ENCODE data around the gene KLHL14.

Gene KLHL14

DNA sequence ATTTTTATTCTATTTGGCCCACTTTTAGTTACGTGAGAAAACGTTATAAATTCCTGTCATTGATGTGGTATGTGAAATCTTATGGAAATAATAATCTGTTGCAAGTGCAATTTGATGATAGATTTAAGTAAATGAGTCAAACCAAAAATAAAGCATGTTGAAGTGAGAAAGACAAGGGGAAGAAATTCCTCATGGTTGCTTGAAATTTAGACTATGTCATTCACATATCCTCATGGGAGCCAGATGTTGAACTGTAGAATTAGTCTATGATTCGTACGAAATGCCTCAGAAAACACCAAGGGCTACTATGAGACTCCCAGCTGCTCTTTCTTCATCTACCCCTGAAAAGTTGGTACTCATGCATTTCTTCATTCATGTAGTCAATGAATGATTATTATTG lies 55.7 kb downstream of the KLHL14 start:
- Histone ChIP-seq H3K9me3 (ENCODE audit: control insufficient read depth, insufficient read depth, low read length) (no peaks in the 10 kb centered on the region), H3K9ac (ENCODE audit: low read depth, low read length) (no peak overlapping the region), H3K36me3 (ENCODE audit: insufficient read depth, low read length) (no peaks in the 10 kb centered on the region), H3K4me1 (ENCODE audit: insufficient read depth, low read length) (no peaks in the 10 kb centered on the region)

DNA sequence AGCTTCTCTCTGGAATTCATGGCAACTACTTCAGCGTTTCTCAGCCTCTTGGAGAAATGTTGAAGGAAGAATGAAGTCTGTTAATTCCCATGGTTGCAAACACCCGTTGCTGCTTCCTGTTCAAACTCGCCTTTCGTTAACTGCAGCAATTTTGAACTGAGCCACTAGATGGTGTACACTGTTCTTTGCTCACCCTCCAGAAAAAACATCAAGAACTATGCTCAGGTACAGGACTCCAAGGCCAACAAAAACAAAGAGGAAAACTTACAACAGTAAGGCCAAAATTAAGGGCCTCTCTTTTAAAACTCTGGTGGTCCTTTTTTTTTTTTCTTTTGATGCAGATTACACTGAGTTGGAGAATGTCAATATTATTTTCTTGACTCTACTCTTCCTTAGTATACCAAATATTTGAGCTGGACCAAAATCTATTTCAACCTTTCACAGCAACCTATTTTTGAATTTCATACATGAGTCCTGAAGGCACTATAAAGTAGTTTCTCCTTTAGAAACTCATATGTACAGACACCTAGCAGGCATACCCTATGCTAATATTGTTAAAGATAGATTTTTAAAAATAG lies 58.2 kb downstream of the KLHL14 start:
- Histone ChIP-seq H3K9me3 (ENCODE audit: control insufficient read depth, insufficient read depth, low read length) (no peaks in the 10 kb centered on the region), H3K36me3 (ENCODE audit: insufficient read depth, low read length) (no peaks in the 10 kb centered on the region), H3K9ac (ENCODE audit: low read depth, low read length) (no peak overlapping the region), H3K4me1 (ENCODE audit: insufficient read depth, low read length) (no peaks in the 10 kb centered on the region)

DNA sequence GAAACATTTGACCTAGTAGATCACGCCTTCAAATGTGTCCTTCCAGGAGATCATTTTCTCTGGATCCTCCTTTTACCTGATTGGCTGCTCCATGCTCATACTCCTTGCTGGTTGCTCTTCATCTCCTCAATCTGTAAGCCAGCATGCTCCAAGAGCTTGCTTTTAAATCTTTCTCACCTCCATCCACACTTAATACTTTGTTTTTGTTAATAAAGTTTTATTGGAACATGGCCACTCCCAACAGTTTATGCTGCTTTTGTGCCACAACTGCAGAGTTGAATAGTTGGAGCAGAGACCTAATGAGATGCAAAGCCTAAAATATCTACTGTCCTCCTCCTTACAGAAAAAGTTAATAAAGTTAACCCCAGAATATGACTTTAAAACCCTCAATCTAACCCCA lies 60.0 kb downstream of the KLHL14 start:
- Histone ChIP-seq H3K9ac (ENCODE audit: low read depth, low read length) (no peak overlapping the region), H3K9me3 (ENCODE audit: control insufficient read depth, insufficient read depth, low read length) (no peaks in the 10 kb centered on the region), H3K4me1 (ENCODE audit: insufficient read depth, low read length) (no peaks in the 10 kb centered on the region), H3K36me3 (ENCODE audit: insufficient read depth, low read length) (no peaks in the 10 kb centered on the region)

DNA sequence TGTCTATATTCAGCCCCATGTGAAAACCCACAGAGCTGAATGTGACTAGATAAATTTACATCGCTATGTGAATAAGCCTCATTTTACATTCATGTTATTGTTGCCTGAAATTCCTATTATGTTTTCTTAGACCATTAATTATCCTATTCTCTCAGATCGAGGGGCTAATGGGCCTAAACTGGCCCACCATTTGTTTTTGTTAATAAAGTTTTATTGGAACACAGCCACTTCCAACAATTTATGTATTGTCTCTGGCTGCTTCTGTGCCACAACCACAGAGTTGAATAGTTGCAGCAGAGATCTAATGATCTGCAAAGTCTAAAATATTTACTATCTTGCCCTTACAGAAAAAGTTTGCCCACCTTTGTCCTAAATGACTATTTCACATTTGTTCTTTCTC lies 61.0 kb downstream of the KLHL14 start:
- H3K9me3 ChIP-seq (ENCODE audit: control insufficient read depth, insufficient read depth, low read length) = no peaks in the 10 kb centered on the region
- no peak overlapping the region for H3K9ac ChIP-seq (ENCODE audit: low read depth, low read length)
- H3K36me3 ChIP-seq (ENCODE audit: insufficient read depth, low read length) = no peaks in the 10 kb centered on the region
- no peaks in the 10 kb centered on the region for H3K4me1 ChIP-seq (ENCODE audit: insufficient read depth, low read length)

DNA sequence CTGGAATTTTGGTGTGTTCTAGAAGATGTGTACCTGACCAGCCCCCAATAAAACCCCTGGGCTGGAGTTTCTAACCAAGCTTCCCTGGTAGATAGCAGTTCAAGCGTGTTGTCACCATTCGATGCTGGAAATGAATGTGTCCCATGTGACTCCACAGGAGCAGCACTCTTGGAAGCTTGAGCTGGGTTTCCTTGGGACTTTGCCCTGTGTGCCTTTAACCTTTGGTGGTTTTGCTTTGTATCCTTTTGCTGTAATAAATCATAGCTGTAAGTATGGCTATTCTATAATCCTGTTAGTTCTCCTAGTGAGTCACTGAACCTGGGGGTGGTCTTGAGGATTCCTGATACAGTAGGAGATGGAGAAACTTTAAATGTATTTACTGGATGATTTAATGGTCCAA lies 65.2 kb downstream of the KLHL14 start:
- H3K4me1 ChIP-seq (ENCODE audit: insufficient read depth, low read length) = no peaks in the 10 kb centered on the region
- H3K9me3 ChIP-seq (ENCODE audit: control insufficient read depth, insufficient read depth, low read length) = no peaks in the 10 kb centered on the region
- no peaks in the 10 kb centered on the region for H3K36me3 ChIP-seq (ENCODE audit: insufficient read depth, low read length)
- H3K9ac ChIP-seq (ENCODE audit: low read depth, low read length) = no peak overlapping the region

DNA sequence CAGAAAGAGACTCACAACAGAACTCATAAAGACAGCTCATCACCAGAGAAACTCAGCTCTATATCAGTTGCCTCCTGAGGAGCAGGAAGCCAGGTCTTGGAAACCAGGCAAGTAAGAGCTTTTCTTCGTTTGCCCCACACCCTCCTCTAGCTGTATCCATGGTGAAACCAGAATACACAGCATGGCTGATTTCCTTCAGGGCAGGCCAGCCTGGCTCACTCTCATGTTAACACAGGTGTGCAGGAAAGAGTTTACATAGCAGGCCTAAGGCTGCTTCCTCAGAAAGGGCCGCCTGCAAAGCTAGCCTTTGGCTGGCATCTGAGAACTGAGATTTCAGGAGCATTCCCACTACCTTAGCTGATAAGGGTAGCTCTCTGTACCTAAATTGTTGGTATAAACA lies 65.7 kb downstream of the KLHL14 start:
- H3K9me3 ChIP-seq (ENCODE audit: control insufficient read depth, insufficient read depth, low read length) = no peaks in the 10 kb centered on the region
- H3K36me3 ChIP-seq (ENCODE audit: insufficient read depth, low read length) = no peaks in the 10 kb centered on the region
- H3K4me1 ChIP-seq (ENCODE audit: insufficient read depth, low read length) = no peaks in the 10 kb centered on the region
- no peak overlapping the region for H3K9ac ChIP-seq (ENCODE audit: low read depth, low read length)

DNA sequence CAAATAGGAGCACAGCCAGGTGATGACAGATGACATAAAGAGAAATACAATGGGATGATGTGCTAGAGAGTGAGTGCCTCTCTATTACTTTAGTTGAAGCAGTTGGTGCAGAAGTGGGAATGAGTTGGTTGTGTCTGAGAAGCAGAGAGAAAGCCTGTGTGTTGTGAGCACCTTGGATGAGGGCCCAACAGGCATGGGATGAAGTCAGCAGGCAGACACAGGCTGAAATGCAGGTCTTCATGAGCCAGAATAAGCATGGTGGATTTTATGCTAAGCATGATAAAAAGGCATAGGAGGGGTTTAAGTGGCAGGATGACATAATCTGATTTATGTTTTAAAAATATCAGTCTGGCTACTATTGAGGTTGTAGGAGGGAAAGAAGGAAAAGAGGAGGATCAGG lies 71.5 kb downstream of the KLHL14 start:
- Histone ChIP-seq H3K9me3 (ENCODE audit: control insufficient read depth, insufficient read depth, low read length) (no peaks in the 10 kb centered on the region), H3K9ac (ENCODE audit: low read depth, low read length) (no peak overlapping the region), H3K36me3 (ENCODE audit: insufficient read depth, low read length) (no peaks in the 10 kb centered on the region), H3K4me1 (ENCODE audit: insufficient read depth, low read length) (peaks cover 3% of the 10 kb centered on the region; the same call in 1 of the 2 replicates)

DNA sequence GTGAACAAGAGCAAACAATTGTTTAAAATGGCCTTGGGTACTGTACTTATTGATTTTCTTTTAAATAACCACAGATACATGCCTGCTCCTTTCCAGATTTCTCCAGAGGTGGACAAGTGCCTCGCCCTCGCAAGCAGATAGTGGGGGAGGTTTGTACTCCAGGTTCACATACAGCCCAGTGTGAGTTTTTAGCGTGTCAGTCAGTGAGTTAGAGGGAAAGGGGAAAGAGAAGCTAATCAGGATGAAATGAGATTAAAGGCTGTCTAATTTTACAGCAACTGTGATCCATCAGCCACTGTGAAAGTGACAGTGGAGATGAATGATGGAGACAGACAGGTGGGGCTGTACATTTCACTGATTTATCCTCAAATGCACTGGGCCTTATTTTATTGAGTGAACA lies 74.7 kb downstream of the KLHL14 start:
- Histone ChIP-seq H3K36me3 (ENCODE audit: insufficient read depth, low read length) (no peaks in the 10 kb centered on the region), H3K9ac (ENCODE audit: low read depth, low read length) (no peak overlapping the region), H3K9me3 (ENCODE audit: control insufficient read depth, insufficient read depth, low read length) (no peaks in the 10 kb centered on the region), H3K4me1 (ENCODE audit: insufficient read depth, low read length) (peaks cover 3% of the 10 kb centered on the region; the same call in 1 of the 2 replicates)

DNA sequence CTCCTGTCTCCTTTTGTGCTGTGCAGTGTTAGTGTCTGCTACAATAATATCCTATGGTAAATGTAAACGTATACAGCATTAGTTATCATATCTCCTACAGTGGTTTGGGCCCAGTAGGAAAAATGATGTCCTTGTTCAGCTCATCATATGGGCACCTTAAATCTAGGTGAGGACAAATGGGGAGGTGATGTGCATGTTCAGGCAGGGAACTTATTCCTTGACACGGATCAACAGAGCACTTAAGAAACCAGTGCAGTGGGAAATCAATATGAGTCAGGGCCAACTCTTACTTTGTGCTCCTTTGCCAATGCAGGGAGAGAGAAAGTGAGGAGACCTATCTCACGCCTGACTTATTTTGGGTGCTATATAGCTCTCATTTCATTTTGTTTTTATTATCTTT lies 76.4 kb downstream of the KLHL14 start:
- no peaks in the 10 kb centered on the region for H3K36me3 ChIP-seq (ENCODE audit: insufficient read depth, low read length)

DNA sequence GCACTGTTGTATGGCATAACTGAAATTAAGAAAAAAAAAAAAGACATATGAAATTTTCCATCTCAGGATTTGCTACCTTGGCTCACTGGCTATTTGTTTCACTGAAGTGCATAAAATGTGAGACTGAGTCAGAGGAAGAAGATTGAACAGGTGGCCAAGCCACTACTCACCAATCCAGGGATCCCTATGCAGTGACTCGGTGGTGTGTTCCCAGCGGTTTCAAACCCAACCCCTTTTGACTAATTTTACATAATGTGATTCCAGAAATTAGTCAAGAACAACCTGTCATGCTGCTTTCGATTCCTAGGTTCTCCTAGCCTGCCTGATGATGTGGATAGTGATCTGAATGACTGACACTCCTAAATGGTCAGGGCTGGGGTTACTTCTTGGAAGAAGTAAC lies 77.3 kb downstream of the KLHL14 start:
- no peaks in the 10 kb centered on the region for H3K9me3 ChIP-seq (ENCODE audit: control insufficient read depth, insufficient read depth, low read length)
- no peaks in the 10 kb centered on the region for H3K36me3 ChIP-seq (ENCODE audit: insufficient read depth, low read length)
- H3K4me1 ChIP-seq (ENCODE audit: insufficient read depth, low read length) = peaks cover 3% of the 10 kb centered on the region; the same call in 1 of the 2 replicates
- no peak overlapping the region for H3K9ac ChIP-seq (ENCODE audit: low read depth, low read length)

More for the DNA sequence above, 76.4 kb downstream of the KLHL14 start:
- Histone ChIP-seq H3K4me1 (ENCODE audit: insufficient read depth, low read length) (peaks cover 3% of the 10 kb centered on the region; the same call in 1 of the 2 replicates), H3K9ac (ENCODE audit: low read depth, low read length) (no peak overlapping the region), H3K9me3 (ENCODE audit: control insufficient read depth, insufficient read depth, low read length) (no peaks in the 10 kb centered on the region)

DNA sequence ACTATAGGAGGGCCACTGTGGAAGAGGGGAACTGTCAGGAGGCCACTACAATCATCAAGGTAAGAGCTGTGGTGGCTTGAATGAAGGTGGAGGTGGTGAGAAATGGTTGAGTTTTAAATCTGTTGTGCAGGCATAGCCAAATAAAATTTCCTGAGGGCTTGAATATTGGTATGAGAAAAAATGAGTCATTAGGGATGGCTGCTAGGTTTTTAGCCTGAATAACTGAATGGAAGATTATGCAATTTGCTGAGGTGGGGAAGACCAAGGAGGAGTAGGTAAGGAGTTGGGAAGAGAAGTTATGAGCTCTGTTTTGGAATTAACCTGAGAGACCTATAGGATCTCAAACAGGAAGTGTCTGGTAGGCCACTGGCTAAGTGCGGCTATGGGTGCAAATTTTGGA lies 84.0 kb downstream of the KLHL14 start:
- no peaks in the 10 kb centered on the region for H3K9me3 ChIP-seq (ENCODE audit: control insufficient read depth, insufficient read depth, low read length)
- H3K9ac ChIP-seq (ENCODE audit: low read depth, low read length) = no peak overlapping the region
- no peaks in the 10 kb centered on the region; the same call in 1 of the 2 replicates for H3K4me1 ChIP-seq (ENCODE audit: insufficient read depth, low read length)
- no peaks in the 10 kb centered on the region for H3K36me3 ChIP-seq (ENCODE audit: insufficient read depth, low read length)

DNA sequence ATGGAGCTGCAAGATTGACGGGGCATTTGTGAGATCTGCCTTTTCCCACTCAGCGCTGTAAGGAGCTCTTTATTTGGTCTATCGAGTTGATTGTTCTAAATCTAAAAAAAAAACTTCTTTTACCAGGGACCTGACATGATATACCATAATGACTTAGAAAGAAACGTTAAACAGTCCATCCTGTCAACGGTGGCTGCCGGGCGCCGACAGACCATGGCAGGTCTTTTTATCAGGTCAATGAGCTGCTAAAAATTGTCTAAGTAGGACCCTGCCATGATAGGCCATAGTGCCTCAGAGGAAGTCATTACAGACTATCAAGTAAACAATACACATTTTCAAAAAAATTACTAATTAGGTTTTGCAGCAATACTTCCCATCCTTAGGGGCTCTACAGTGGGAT lies 87.9 kb downstream of the KLHL14 start:
- Histone ChIP-seq H3K4me1 (ENCODE audit: insufficient read depth, low read length) (no peaks in the 10 kb centered on the region), H3K36me3 (ENCODE audit: insufficient read depth, low read length) (no peaks in the 10 kb centered on the region), H3K9ac (ENCODE audit: low read depth, low read length) (no peak overlapping the region), H3K9me3 (ENCODE audit: control insufficient read depth, insufficient read depth, low read length) (no peaks in the 10 kb centered on the region)

DNA sequence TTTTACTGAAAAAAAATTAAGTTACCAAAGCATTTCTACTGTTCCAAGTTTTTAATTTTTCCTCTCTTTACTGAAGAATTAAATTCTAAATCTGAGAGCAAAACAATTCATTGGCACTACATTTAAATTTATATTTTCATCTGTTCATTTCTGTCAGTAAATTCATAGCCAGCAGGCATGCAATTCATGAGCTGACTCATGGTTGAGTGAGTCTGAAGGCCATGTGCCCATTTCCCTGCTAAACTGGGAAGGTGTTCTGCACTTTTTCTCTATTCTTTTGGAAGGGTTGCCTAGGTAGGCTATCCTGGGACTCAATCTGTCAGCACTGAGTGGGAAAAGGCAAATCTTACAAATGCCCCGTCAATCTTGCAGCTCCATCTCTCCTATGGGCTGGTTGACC lies 88.7 kb downstream of the KLHL14 start:
- Histone ChIP-seq H3K9me3 (ENCODE audit: control insufficient read depth, insufficient read depth, low read length) (no peaks in the 10 kb centered on the region), H3K4me1 (ENCODE audit: insufficient read depth, low read length) (no peaks in the 10 kb centered on the region), H3K9ac (ENCODE audit: low read depth, low read length) (no peak overlapping the region), H3K36me3 (ENCODE audit: insufficient read depth, low read length) (no peaks in the 10 kb centered on the region)

DNA sequence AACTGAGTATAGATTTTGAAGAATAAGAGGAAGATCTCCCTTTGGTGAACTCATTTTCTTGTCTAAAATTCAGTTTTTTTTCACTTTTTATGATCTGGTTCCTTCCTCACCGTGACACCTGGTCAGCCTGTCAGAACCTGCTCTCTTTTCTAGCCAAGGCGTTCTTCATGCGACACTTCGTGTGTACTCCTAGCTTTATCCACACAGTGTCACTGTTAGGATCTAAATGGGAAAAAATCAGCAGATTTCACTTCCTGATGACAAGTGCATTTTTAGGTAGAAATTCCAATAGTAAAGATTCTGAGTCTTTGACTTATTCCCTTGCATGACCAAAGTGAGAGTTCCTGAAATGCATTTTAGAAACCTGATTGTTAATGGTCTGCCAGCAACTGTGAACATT lies 89.8 kb downstream of the KLHL14 start:
- Histone ChIP-seq H3K9me3 (ENCODE audit: control insufficient read depth, insufficient read depth, low read length) (no peaks in the 10 kb centered on the region), H3K36me3 (ENCODE audit: insufficient read depth, low read length) (no peaks in the 10 kb centered on the region), H3K4me1 (ENCODE audit: insufficient read depth, low read length) (no peaks in the 10 kb centered on the region), H3K9ac (ENCODE audit: low read depth, low read length) (no peak overlapping the region)

DNA sequence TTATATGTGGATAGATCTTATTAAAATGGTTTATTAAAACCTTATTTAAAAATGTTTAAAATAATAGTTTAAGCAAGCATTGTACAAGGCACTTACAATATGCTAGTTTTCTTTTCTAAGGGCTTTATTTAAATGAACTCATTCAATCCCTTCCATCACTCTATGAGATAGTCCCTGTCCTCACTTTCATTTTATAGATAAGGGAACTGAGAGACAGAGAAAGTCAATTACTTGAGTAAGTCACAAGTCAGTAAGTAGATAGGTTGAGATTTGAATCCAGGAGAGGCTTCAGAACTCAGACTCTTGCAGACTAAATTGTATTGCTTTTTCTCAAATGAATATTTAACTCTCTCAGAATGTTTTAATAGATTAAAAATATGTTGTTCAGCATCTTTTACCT lies 95.2 kb downstream of the KLHL14 start:
- Histone ChIP-seq H3K9me3 (ENCODE audit: control insufficient read depth, insufficient read depth, low read length) (no peaks in the 10 kb centered on the region), H3K9ac (ENCODE audit: low read depth, low read length) (no peak overlapping the region), H3K36me3 (ENCODE audit: insufficient read depth, low read length) (no peaks in the 10 kb centered on the region), H3K4me1 (ENCODE audit: insufficient read depth, low read length) (no peaks in the 10 kb centered on the region)

DNA sequence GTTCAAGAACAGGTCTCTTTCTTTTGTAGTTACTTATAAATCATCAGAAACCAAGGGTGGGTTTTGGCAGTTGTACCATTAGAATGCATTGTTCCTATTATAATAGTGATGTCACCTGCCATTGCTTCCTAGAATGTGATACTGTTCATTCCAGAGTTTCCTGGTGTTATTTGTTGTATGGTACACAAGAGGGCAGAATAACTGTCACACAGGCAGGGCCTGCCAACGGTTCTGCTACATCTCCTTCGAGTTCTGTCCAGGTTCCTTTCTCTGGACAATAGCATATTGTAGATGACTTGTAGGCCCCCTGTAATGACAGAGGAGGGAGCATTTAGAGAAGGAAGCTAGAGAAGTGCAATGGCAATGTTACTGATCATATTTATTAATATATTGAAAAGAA lies 98.3 kb downstream of the KLHL14 start:
- Histone ChIP-seq H3K36me3 (ENCODE audit: insufficient read depth, low read length) (no peaks in the 10 kb centered on the region), H3K9me3 (ENCODE audit: control insufficient read depth, insufficient read depth, low read length) (no peaks in the 10 kb centered on the region), H3K9ac (ENCODE audit: low read depth, low read length) (no peak overlapping the region), H3K4me1 (ENCODE audit: insufficient read depth, low read length) (no peaks in the 10 kb centered on the region)

Measured in ES-I3 (cell line).